NCI-H128 (cell line): ENCODE measurements around the gene TMEM205.
"Not testable (repeated sequence)": the region's sequence is repeated elsewhere in the genome, so short reads cannot be mapped to it uniquely, and the experiment has no call there.

ENCODE experiments used
- DNase-seq: peaks from one replicate; lab custom pipeline; 2025; ENCODE audit not compliant: unreplicated experiment; lab: John Stamatoyannopoulos, UW

The TMEM205 gene

GRCh38 chr19:11346104-11346940 is at the start of gene TMEM205, which contains the start of gene CCDC159:
TSS of gene TMEM205 (minus strand) at chr19:11346268. CDS start at chr19:11345619, 649 bp downstream.
TSS of gene CCDC159 (plus strand) at chr19:11346519. CDS start at chr19:11346607, 88 bp downstream.
- DNase-seq = peak; percentile 98

- no peak for DNase-seq
Measured at GRCh38 chr19:11390933-11391680, 45.0 kb upstream of the TMEM205 start.

- no peak for DNase-seq
Measured at GRCh38 chr19:11390359-11390758, 44.3 kb upstream of the TMEM205 start.

GRCh38 chr19:11387162-11388034 is 41.3 kb upstream of the TMEM205 start:
- DNase-seq = no peak

GRCh38 chr19:11384778-11385129 is 38.7 kb upstream of the TMEM205 start:
- DNase-seq = no peak

GRCh38 chr19:11383706-11384048 is 37.6 kb upstream of the TMEM205 start:
- DNase-seq = no peak

- peak; percentile 22 for DNase-seq
Measured at GRCh38 chr19:11382898-11383705, 37.0 kb upstream of the TMEM205 start.

GRCh38 chr19:11380653-11381537 is 34.8 kb upstream of the TMEM205 start:
- no peak for DNase-seq

GRCh38 chr19:11379857-11380350 is 33.8 kb upstream of the TMEM205 start:
- DNase-seq = no peak

- DNase-seq = not testable (repeated sequence)
Measured at GRCh38 chr19:11379269-11379845, 33.3 kb upstream of the TMEM205 start.

- DNase-seq = no peak
Measured at GRCh38 chr19:11378319-11379189, 32.5 kb upstream of the TMEM205 start.

GRCh38 chr19:11377756-11378155 is 31.7 kb upstream of the TMEM205 start:
- no peak for DNase-seq

GRCh38 chr19:11377237-11377636 is 31.2 kb upstream of the TMEM205 start:
- no peak for DNase-seq

- no peak for DNase-seq
Measured at GRCh38 chr19:11375143-11375948, 29.3 kb upstream of the TMEM205 start.

GRCh38 chr19:11374433-11375142 is 28.5 kb upstream of the TMEM205 start, which contains the start of gene SWSAP1:
TSS of gene SWSAP1 (plus strand) at chr19:11374666. CDS start at chr19:11374681, 15 bp downstream.
- peak; percentile 98 for DNase-seq

- no peak for DNase-seq
Measured at GRCh38 chr19:11373885-11374432, 27.9 kb upstream of the TMEM205 start.
